GM12873 (cell line): ENCODE results near the gene CCNL2.

Source experiments
- CTCF ChIP-seq: IDR thresholded peaks from 2 replicates; pipeline ENCODE4 v1.5.1; 2012; ENCODE audit warnings: low read depth, mild to moderate bottlenecking, moderate library complexity, low read length, control low read depth; ENCODE audit not compliant: insufficient read depth; ENCODE audit errors: missing control alignments

Gene CCNL2

DNA sequence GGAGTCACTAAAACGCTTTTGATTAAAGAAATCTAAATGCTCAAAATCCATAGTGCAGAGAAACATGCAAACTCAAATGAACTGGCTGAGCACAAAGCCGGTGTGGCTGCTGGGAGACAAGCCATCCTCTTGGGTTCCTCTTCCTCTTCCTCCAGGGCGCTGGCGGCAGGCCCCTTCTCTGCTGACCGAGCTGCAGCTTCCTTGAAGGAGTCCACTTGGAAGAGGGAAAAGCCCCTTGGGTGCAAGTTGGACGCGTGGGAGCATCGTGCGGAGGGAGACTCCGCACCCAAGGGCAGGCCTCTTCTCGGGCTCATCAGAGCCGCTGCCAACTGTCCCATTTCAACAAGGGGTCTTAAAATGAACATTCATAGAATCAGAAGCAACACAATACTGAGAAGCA is 7.9 kb downstream of the CCNL2 start:
- TF ChIP-seq CTCF = no peak

- no peak for TF ChIP-seq CTCF
These were observed 8.5 kb downstream of the CCNL2 start for GRCh38 chr1:1390675-1391074.

DNA sequence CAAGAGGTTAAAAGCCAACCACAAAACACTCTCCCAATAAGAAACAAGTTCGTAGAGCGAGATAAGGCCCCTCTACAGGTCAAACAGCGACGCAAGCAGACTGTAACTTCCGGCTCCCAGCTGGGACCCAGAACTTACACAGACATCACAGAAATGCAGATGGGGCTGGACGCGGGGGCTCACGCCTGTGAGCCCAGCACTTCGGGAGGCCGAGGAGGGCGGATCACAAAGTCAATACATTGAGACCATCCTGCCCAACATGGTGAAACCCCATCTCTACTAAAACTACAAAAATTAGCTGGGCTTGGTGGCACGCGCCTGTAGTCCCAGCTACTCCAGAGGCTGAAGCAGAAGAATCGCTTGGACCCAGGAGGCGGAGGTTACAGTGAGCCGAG is 11.1 kb downstream of the CCNL2 start:
- TF ChIP-seq CTCF = no peak

DNA sequence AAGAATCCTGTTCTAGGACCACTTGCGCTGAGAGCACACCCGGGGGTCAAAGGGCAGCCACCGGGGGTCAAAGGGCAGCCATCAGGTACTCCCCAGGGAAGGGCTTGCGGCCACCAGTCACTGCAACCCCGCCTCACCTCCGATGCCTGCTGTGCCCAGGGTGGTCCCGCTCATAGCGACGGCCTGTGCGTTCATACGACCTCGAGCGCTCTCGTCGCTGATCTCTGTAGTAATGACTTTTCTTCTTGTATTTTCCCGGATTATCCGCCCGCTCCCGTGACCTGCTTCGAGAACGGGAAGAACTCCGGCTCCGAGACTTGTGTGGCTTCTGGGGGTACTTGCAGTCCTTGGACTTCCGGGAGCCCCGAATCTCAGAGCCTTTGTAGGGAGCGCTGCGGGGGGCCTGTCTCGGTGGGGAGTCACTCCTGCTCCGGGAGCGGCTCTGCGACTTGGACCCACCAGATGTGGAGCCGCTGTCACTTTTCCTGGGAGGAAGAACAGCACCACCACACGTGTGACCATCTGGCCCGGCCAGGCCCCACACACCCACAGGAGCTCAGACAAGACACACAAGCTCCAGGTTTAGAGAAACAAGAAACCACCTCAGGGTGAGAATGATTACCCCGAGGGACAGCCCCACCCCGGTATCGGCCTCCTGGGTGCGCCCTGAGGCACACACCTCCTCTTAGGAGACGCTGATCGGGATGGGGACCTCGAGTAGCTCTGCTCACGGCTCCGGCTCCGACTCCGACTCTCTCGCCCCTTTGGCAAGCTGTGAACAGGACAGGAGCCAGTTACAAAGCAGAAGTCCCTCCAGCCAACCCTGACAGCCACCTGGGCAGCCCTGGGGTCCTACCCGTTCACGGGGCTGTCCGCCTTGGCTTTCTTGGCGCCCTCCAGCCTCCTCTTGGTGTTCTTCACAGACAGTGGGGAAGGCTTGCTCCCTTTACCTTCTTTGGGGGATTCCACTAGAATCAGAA is 11.7 kb downstream of the CCNL2 start:
- no peak for TF ChIP-seq CTCF

DNA sequence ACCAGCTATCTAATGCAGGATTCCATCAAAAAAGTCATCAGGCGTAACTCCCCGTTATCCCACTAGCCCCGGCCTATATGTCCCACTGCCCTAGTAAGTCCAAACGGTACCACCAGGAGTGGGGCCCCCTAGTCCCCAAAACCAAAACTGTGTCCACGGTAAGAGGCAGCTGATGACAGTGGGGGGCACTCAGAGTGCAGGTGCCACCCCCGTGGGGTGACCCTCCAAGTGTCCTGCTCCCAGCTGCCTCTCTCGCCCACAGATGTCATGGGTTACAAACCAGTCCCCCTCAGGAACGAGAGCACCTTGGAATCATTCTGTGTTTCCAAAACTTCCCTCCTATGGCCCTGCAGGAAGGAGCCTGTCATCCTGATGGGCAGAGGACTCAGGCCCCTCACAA is 13.2 kb downstream of the CCNL2 start:
- no peak for TF ChIP-seq CTCF

DNA sequence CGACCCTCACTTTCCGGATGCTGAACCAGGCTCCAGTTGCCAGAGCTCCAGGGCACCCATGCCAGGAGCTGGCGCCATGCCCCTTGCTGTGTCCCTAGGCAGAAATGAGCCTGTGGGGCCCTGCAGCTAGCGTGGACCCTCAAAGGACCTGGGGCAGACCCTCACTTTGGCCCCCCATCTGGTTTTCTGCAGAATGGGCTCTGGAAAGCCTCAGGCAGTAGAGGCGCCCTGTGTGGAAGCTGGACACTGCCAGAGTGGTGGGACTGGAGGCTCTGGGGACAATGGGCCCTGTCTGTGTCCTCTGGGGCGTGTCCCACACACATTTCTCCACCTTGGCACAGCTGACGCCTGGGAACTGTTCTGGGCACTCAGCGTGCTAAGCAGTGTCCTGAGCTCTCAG is 17.8 kb downstream of the CCNL2 start:
- no peak for TF ChIP-seq CTCF

- TF ChIP-seq CTCF = no peak
These were observed 18.3 kb downstream of the CCNL2 start for GRCh38 chr1:1380860-1381259.
